ENCODE measurements around the gene FAHD2A. TPM values are rescaled to one million over a fixed set of nuclear protein-coding genes. Genes with fewer than 3 reads are reported as not detected.

FAHD2A gene
- total and polyA plus RNA-seq, 2 donors (not counting 3 experiments of a cell fraction or from before 2014, with no cell fraction given) = 33.1 to 37.0 TPM

DNA sequence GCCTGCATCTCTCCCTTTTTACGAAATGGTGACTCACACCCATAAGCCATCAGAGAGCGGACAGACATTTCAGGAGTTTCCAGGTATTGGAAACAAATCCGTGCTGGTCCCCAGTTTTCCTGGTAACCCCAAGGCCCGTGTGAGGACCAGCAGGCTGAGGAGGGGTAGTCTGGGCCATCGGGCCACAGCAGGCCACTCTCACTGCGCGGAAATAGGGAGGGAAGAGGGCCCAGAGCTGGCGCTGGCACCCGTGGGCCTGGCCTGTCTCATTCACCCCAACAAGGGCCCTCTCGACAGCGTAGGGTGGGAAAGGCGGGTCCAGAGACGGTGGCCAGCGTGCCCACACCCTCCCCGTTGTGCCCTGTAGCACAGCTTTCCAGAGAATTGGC is 13.7 kb upstream of the FAHD2A start:
- ChIA-PET POLR2A (no interaction called here), CTCF (interaction anchor here (0.9 to 3.0 kb wide), 21 partner anchors 9 to 728 kb away, joined by 3 to 35 read pairs (median 5); partner anchors contain the start of gene FAHD2A)
- intact Hi-C loops (cut with micrococcal nuclease) (loop anchor here (1.0 to 5.0 kb wide), 3 partner anchors 13 to 340 kb away; partner anchors contain the start of gene FAHD2A), dilution Hi-C loops (cut with MboI; ENCODE audit: extremely low pct_ligation_motif_present, low sequenced_read_pairs) (no loop called here)
- no peak for FAIRE-seq
- BruUV-seq (replicated peaks) = no TSS peak
- Histone ChIP-seq H2AFZ (ENCODE audit: low read depth, low read length) (peak overlapping the region; percentile 60), H3K9me1 (replicated peaks; ENCODE audit: control insufficient read depth, extremely low read depth, insufficient read depth, low read length) (no peaks in the 10 kb centered on the region), H3K4me2 (ENCODE audit: insufficient read depth, low read length) (no peak overlapping the region), H4K20me1 (replicated peaks; ENCODE audit: control insufficient read depth, extremely low read depth, insufficient read depth, low read length) (no peaks in the 10 kb centered on the region), H3K27ac (ENCODE audit: insufficient read depth, low read depth, low read length) (no peak overlapping the region), H3K4me1 (ENCODE audit: control insufficient read depth, extremely low read depth, insufficient read depth, low read length) (no peaks in the 10 kb centered on the region), H3K79me2 (ENCODE audit: control insufficient read depth, insufficient read depth, low read length) (no peaks in the 10 kb centered on the region), H3K27me3 (ENCODE audit: control insufficient read depth in 2 of 2, insufficient read depth in 2 of 2, low read length in 2 of 2) (no peaks in the 10 kb centered on the region), H3K4me3 (replicated peaks in 1 of 3; ENCODE audit: insufficient read depth in 1 of 3, low read depth in 1 of 3, low read length in 3 of 3) (no peak overlapping the region), H3K9me3 (replicated peaks; ENCODE audit: control insufficient read depth, insufficient read depth, low read length) (no peaks in the 10 kb centered on the region), H3K36me3 (ENCODE audit: control insufficient read depth in 2 of 2, extremely low read depth in 1 of 2, insufficient read depth in 2 of 2, low read length in 2 of 2) (no peaks in the 10 kb centered on the region), H3K9ac (replicated peaks; ENCODE audit: extremely low read depth, insufficient read depth, low read length) (no peak overlapping the region)
- no peak for DNase-seq (ENCODE audit: low read depth, low spot score)
- TF ChIP-seq GATA2 (IDR thresholded peaks at IDR 0.05; ENCODE audit: insufficient read depth, insufficient read length, low read depth, low read length) (no peak), FOS (IDR thresholded peaks at IDR 0.05; ENCODE audit: borderline replicate concordance, insufficient read depth, low read length) (no peak), POLR2A (IDR thresholded peaks at IDR 0.05; ENCODE audit: low read depth, low read length) (no peak), EZH2 (IDR thresholded peaks at IDR 0.05; ENCODE audit: borderline replicate concordance, low read depth, low read length, severe bottlenecking) (no peak), MYC (IDR thresholded peaks at IDR 0.05; ENCODE audit: low read depth, low read length) (no peak), POLR2AphosphoS5 (IDR thresholded peaks at IDR 0.05; ENCODE audit: insufficient read depth, low read depth, low read length) (no peak), JUN (IDR thresholded peaks at IDR 0.05; ENCODE audit: borderline replicate concordance, insufficient read depth, insufficient read length, low read depth) (no peak)
- TF ChIP-seq, protein P1, sequence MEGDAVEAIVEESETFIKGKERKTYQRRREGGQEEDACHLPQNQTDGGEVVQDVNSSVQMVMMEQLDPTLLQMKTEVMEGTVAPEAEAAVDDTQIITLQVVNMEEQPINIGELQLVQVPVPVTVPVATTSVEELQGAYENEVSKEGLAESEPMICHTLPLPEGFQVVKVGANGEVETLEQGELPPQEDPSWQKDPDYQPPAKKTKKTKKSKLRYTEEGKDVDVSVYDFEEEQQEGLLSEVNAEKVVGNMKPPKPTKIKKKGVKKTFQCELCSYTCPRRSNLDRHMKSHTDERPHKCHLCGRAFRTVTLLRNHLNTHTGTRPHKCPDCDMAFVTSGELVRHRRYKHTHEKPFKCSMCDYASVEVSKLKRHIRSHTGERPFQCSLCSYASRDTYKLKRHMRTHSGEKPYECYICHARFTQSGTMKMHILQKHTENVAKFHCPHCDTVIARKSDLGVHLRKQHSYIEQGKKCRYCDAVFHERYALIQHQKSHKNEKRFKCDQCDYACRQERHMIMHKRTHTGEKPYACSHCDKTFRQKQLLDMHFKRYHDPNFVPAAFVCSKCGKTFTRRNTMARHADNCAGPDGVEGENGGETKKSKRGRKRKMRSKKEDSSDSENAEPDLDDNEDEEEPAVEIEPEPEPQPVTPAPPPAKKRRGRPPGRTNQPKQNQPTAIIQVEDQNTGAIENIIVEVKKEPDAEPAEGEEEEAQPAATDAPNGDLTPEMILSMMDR (IDR thresholded peaks at IDR 0.05; ENCODE audit: extremely low read depth in 1 of 2, insufficient read depth in 1 of 2, low read depth in 1 of 2, low read length in 2 of 2) = no peak
- TF ChIP-seq, protein P2, sequence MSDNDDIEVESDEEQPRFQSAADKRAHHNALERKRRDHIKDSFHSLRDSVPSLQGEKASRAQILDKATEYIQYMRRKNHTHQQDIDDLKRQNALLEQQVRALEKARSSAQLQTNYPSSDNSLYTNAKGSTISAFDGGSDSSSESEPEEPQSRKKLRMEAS (IDR thresholded peaks at IDR 0.05; ENCODE audit: insufficient read depth, insufficient read length) = no peak
